ENCODE results near the gene ADAMTS12. TPM values are rescaled to one million over a fixed set of nuclear protein-coding genes. Genes with fewer than 3 reads are reported as not detected.

Gene ADAMTS12
- total RNA-seq, 1 donor from 2014 or later: 1.7 TPM

- DNase-seq (ENCODE audit: low spot score): no peak
Observed at GRCh38 chr5:33657804-33658440, 233.9 kb downstream of the ADAMTS12 start.

- no peak for DNase-seq (ENCODE audit: low spot score)
Observed at GRCh38 chr5:33657176-33657575, 234.6 kb downstream of the ADAMTS12 start.

GRCh38 chr5:33650911-33651310 is 240.9 kb downstream of the ADAMTS12 start:
- DNase-seq (ENCODE audit: low spot score): no peak

- DNase-seq (ENCODE audit: low spot score): no peak
Observed at GRCh38 chr5:33649549-33650482, 242.0 kb downstream of the ADAMTS12 start.

GRCh38 chr5:33641744-33642505 is 249.9 kb downstream of the ADAMTS12 start:
- no peak for DNase-seq (ENCODE audit: low spot score)

- DNase-seq (ENCODE audit: low spot score): no peak
Observed at GRCh38 chr5:33639474-33639873, 252.3 kb downstream of the ADAMTS12 start.

GRCh38 chr5:33637011-33637410 is 254.8 kb downstream of the ADAMTS12 start:
- no peak for DNase-seq (ENCODE audit: low spot score)

GRCh38 chr5:33635582-33635981 is 256.2 kb downstream of the ADAMTS12 start:
- DNase-seq (ENCODE audit: low spot score): no peak

GRCh38 chr5:33633699-33634098 is 258.1 kb downstream of the ADAMTS12 start:
- no peak for DNase-seq (ENCODE audit: low spot score)

GRCh38 chr5:33631786-33632185 is 260.0 kb downstream of the ADAMTS12 start:
- no peak for DNase-seq (ENCODE audit: low spot score)

GRCh38 chr5:33631139-33631538 is 260.7 kb downstream of the ADAMTS12 start:
- DNase-seq (ENCODE audit: low spot score): no peak

- DNase-seq (ENCODE audit: low spot score): no peak
Observed at GRCh38 chr5:33629999-33630398, 261.8 kb downstream of the ADAMTS12 start.

GRCh38 chr5:33628796-33629195 is 263.0 kb downstream of the ADAMTS12 start:
- no peak for DNase-seq (ENCODE audit: low spot score)

- no peak for DNase-seq (ENCODE audit: low spot score)
Observed at GRCh38 chr5:33621514-33621913, 270.3 kb downstream of the ADAMTS12 start.

- no peak for DNase-seq (ENCODE audit: low spot score)
Observed at GRCh38 chr5:33614039-33614438, 277.8 kb downstream of the ADAMTS12 start.

GRCh38 chr5:33612386-33612785 is 279.4 kb downstream of the ADAMTS12 start:
- no peak for DNase-seq (ENCODE audit: low spot score)

GRCh38 chr5:33611877-33612276 is 279.9 kb downstream of the ADAMTS12 start:
- DNase-seq (ENCODE audit: low spot score): no peak

GRCh38 chr5:33608344-33609041 is 283.3 kb downstream of the ADAMTS12 start:
- no peak for DNase-seq (ENCODE audit: low spot score)

- DNase-seq (ENCODE audit: low spot score): no peak
Observed at GRCh38 chr5:33604503-33604902, 287.3 kb downstream of the ADAMTS12 start.

GRCh38 chr5:33601881-33602280 is 289.9 kb downstream of the ADAMTS12 start:
- DNase-seq (ENCODE audit: low spot score): no peak

- DNase-seq (ENCODE audit: low spot score): no peak
Observed at GRCh38 chr5:33595303-33595702, 296.5 kb downstream of the ADAMTS12 start.

GRCh38 chr5:33594006-33594405 is 297.8 kb downstream of the ADAMTS12 start:
- no peak for DNase-seq (ENCODE audit: low spot score)
